Measurements from ENCODE around the gene CAMKK1.

- TF ChIP-seq CTCF (conservative IDR thresholded peaks at IDR 0.05; ENCODE audit: low read depth, low read length) (no peak), EZH2 (IDR thresholded peaks at IDR 0.05; ENCODE audit: low read length, unreplicated experiment) (no peak), EZH2phosphoT487 (IDR thresholded peaks at IDR 0.05; ENCODE audit: borderline replicate concordance, low read length) (no peak)
Observed at GRCh38 chr17:3921502-3922319, 28.9 kb upstream of the CAMKK1 start.

Data from PC-3 (cell line).